ENCODE measurements around the gene TSPAN9. TPM values are rescaled to one million over a fixed set of nuclear protein-coding genes. Genes with fewer than 3 reads are reported as not detected.

Gene TSPAN9
- total and polyA plus RNA-seq, 2 of the 4 experiments (the other 2 are of a cell fraction) = 17.7 to 39.1 TPM

DNA sequence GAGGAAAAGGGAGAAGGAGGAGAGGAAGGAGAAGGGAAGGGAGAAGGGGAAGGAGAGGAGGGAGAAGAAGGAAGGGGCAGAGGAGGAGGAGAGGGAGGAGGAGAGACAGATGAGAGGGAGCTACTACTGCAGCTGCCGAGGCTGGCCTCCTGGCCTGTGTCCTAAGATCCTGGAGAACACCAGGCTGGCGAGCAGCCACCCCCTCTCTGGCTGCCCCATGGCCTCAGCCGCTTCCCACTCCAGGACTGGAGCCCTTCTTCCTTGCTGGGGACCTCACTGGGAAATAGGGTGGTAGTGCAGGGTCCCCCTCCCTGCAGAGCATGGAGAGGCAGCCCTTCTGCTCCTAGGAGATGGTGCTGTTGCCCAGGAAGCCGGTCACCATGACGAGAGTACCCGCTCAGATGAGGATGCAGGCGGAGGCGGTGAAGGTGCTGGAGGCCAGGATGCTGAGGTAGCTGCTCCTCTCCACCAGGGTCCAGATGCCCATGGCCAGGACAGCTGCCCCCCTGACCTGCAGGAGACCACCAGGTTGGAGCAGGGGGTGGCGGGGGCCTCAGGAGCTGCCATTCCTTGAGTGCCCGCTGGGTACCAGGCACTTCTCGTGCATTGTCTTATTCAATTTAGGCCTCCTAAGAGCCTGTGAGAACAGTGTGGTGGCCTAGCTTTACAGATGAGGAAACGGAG lies 246.0 kb downstream of the TSPAN9 start:
- no peaks in the 10 kb centered on the region for H4K20me1 ChIP-seq (ENCODE audit: insufficient read depth, low read length)
- H3K27me3 ChIP-seq (ENCODE audit: control insufficient read depth, insufficient read depth, low read length) = peaks cover 73% of the 10 kb centered on the region
- no peak overlapping the region for H2AK5ac ChIP-seq (ENCODE audit: low read depth, low read length)
- H3K9me3 ChIP-seq (ENCODE audit: control insufficient read depth, insufficient read depth, low read length) = no peaks in the 10 kb centered on the region
- dilution Hi-C loops (cut with HindIII; ENCODE audit: low sequenced_read_pairs, unreplicated experiment) = no loop called here
- H3K4me1 ChIP-seq (ENCODE audit: control insufficient read depth, insufficient read depth, low read length) = no peaks in the 10 kb centered on the region
- H2BK15ac ChIP-seq (ENCODE audit: low read depth, low read length) = no peak overlapping the region
- no peak overlapping the region for H3K4me3 ChIP-seq (ENCODE audit: insufficient read depth, low read depth, low read length)
- H3K4me2 ChIP-seq (ENCODE audit: low read depth, low read length) = no peak overlapping the region
- H3K56ac ChIP-seq (ENCODE audit: extremely low read depth, insufficient read depth, low read length) = no peak overlapping the region
- no peak overlapping the region for H4K5ac ChIP-seq (ENCODE audit: low read depth, low read length)
- H3K27ac ChIP-seq (ENCODE audit: insufficient read depth, low read length) = no peak overlapping the region
- ChIA-PET POLR2A (ENCODE audit: unreplicated experiment) (no interaction called here), CTCF (no interaction called here)
- H2AK9ac ChIP-seq (replicated peaks; ENCODE audit: low read depth, low read length, poor library complexity) = no peak overlapping the region
- no peak overlapping the region for H3K9ac ChIP-seq (ENCODE audit: low read depth, low read length)
- no peaks in the 10 kb centered on the region for H3K79me1 ChIP-seq (ENCODE audit: low read depth in 1 of 2, low read length in 2 of 2)
- WGBS, 2 experiments (ENCODE audit: extremely low coverage in 2 of 2, insufficient read length in 1 of 2) = 77% methylated on average over 3 of the region's 12 CpGs; no CpG with 5 or more reads in 1 of the 2 experiments
- no peak overlapping the region for H4K91ac ChIP-seq (ENCODE audit: insufficient read depth, low read depth, low read length)
- H3K18ac ChIP-seq (ENCODE audit: low read depth, low read length) = no peak overlapping the region
- no peak overlapping the region for H2BK20ac ChIP-seq (ENCODE audit: low read depth, low read length)
- H3K36me3 ChIP-seq (ENCODE audit: control insufficient read depth, insufficient read depth, low read length) = no peaks in the 10 kb centered on the region
- H2BK120ac ChIP-seq (ENCODE audit: low read depth, low read length) = no peak overlapping the region
- ATAC-seq (ENCODE audit: low read depth) (no peak), DNase-seq (no peak)
- no peak overlapping the region for H3K4ac ChIP-seq (ENCODE audit: low read depth, low read length)
- no peak overlapping the region for H2BK5ac ChIP-seq (ENCODE audit: low read depth, low read length, poor library complexity, severe bottlenecking)
- H4K8ac ChIP-seq (ENCODE audit: low read depth in 2 of 2, low read length in 2 of 2) = no peak overlapping the region
- in situ Hi-C loops (cut with MboI; ENCODE audit: low sequenced_read_pairs) = no loop called here
- no peak for TF ChIP-seq MAFK (IDR thresholded peaks at IDR 0.05; ENCODE audit: low read depth, low read length)
- no peak for TF ChIP-seq RFX5 (IDR thresholded peaks at IDR 0.05; ENCODE audit: low read depth, low read length)
- no peak overlapping the region for H3K23ac ChIP-seq (ENCODE audit: low read depth, low read length)
- H2AFZ ChIP-seq (replicated peaks; ENCODE audit: low read length, poor library complexity) = no peak overlapping the region
- H3K14ac ChIP-seq (replicated peaks; ENCODE audit: low read depth, low read length) = no peak overlapping the region
- H3K9me1 ChIP-seq (ENCODE audit: insufficient read depth, low read length) = no peaks in the 10 kb centered on the region
- intact Hi-C loops (cut with micrococcal nuclease) = no loop called here
- BruUV-seq (replicated peaks) = no TSS peak
